BLaER1 treated with 17β-estradiol and CSF1 and Interleukin-3, amounts not matched to agents 10 nM and 100 nM (cell line): Measurements from ENCODE around the gene ITSN1.

Source experiments
- H3K27ac ChIP-seq, 11 experiments: shearing (Covaris generic); formaldehyde crosslinking; 2 replicates each; pipeline ENCODE4 v1.8.1; 2022
- H3K27me3 ChIP-seq, 11 experiments: shearing (Covaris generic); formaldehyde crosslinking; 2 replicates each; pipeline ENCODE4 v1.8.1; 2022
- H3K36me3 ChIP-seq, 11 experiments: shearing (Covaris generic); formaldehyde crosslinking; 2 replicates each; pipeline ENCODE4 v1.8.1; 2022
- H3K4me1 ChIP-seq, 10 experiments: shearing (Covaris generic); formaldehyde crosslinking; 2 replicates each; pipeline ENCODE4 v1.8.1; 2022
- H3K4me2 ChIP-seq, 11 experiments: shearing (Covaris generic); formaldehyde crosslinking; 2 replicates each; pipeline ENCODE4 v1.8.1; 2022
- H3K4me3 ChIP-seq, 10 experiments: shearing (Covaris generic); formaldehyde crosslinking; 2 replicates each; pipeline ENCODE4 v1.8.1; 2022
- H3K9ac ChIP-seq, 11 experiments: shearing (Covaris generic); formaldehyde crosslinking; 2 replicates each; pipeline ENCODE4 v1.8.1; 2022
- H3K9me3 ChIP-seq, 11 experiments: shearing (Covaris generic); formaldehyde crosslinking; replicated peaks in 1 of 11; 2 replicates each; pipeline ENCODE4 v1.8.1; 2022
- H4K20me1 ChIP-seq, 11 experiments: shearing (Covaris generic); formaldehyde crosslinking; 2 replicates each; pipeline ENCODE4 v1.8.1; 2022
- Cebpa-rat ChIP-seq, 11 experiments: shearing (Covaris generic); IDR thresholded peaks; 2 replicates each; pipeline ENCODE4 v1.8.1; 2022

Gene ITSN1

DNA sequence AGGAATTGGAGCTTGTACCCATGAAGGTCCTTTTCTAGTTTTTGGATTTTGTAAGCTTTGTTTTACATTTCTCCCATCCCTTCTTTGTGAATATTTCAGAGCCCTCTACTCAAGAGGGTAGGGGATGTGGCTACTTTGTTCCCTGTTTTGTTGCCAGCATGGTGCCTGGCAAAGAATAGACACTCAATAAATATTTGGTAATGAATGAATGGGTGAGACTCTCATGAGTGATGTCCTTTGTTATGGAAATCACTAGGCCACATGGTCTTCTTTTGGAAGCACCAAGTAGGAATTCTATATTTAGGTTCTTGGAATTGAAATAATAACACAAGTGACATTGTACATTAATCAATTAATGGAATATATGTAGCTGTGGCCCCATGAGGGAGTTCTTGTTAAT is 300.1 kb downstream of the ITSN1 start:
- Histone ChIP-seq H3K36me3 (no peaks in the 10 kb centered on the region), H3K9ac (no peak overlapping the region), H3K4me2 (no peak overlapping the region), H3K27me3 (no peaks in the 10 kb centered on the region), H3K4me1 (peaks cover 18 to 60% (median 45%) of the 10 kb centered on the region in 10 experiments), H4K20me1 (no peaks in the 10 kb centered on the region), H3K4me3 (no peak overlapping the region), H3K9me3 (peaks cover 12 to 25% (median 16%) of the 10 kb centered on the region in 11 experiments; a peak in 19 of 22 replicates), H3K27ac (no peak overlapping the region)
- no peak for TF ChIP-seq Cebpa-rat (IDR thresholded peaks at IDR 0.05)

DNA sequence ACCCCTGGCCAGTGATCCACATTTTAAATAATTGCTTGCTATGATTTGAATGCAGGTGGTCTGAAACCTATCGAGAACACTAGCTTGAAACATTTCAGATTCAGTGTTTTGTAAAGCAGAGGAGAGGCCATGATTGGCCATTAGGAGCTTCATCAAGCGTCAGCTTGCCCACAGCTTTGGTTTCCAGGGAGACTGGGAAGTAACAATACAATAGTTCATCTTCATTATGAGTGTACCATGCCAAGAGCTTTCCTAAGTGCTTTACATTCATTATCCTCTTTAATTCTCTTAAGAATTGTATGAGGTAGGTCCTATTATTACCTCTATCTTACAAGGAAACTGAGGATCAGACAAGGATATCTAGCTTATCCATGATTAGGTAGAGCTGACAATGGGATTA is 301.0 kb downstream of the ITSN1 start:
- H3K9ac ChIP-seq, result no peak overlapping the region
- H3K4me1 ChIP-seq, result peaks cover 23 to 60% (median 45%) of the 10 kb centered on the region in 10 experiments
- TF ChIP-seq Cebpa-rat (IDR thresholded peaks at IDR 0.05), result no peak
- H3K9me3 ChIP-seq, result peaks cover 12 to 25% (median 16%) of the 10 kb centered on the region in 11 experiments; a peak in 19 of 22 replicates
- H3K36me3 ChIP-seq, result no peaks in the 10 kb centered on the region
- H3K4me2 ChIP-seq, result no peak overlapping the region
- no peaks in the 10 kb centered on the region for H3K27me3 ChIP-seq
- H3K27ac ChIP-seq, result no peak overlapping the region
- H3K4me3 ChIP-seq, result no peak overlapping the region
- H4K20me1 ChIP-seq, result no peaks in the 10 kb centered on the region

DNA sequence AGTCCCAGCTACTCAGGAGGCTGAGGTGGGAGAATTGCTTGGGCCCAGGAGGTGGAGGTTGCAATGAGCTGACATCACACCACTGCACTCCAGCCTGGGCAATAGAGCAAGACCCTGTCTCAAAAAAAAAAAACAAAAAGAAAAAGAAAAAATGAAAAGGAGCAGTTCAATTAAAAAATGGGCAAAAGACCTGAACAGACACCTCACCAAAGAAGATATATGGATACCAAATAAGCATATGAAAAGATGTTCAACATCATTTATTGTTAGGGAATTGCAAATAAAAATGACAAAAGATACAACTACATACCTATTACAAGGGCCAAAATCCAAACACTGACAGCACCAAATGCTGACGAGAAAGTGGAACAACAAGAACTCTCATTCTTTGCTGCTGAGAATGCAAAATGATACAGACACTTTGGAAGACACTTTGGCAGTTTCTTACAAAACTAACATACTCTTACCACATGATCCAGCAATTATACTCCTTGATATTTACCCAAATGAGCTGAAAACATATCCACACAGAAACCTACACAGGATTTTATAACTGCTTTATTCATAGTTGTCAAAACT is 302.0 kb downstream of the ITSN1 start:
- Histone ChIP-seq H3K9ac (no peak overlapping the region), H3K27ac (no peak overlapping the region), H3K36me3 (no peaks in the 10 kb centered on the region), H3K4me3 (no peak overlapping the region), H3K4me1 (peaks cover 33 to 60% (median 50%) of the 10 kb centered on the region in 10 experiments), H3K27me3 (no peaks in the 10 kb centered on the region), H4K20me1 (no peaks in the 10 kb centered on the region), H3K4me2 (no peak overlapping the region), H3K9me3 (peaks cover 12 to 25% (median 16%) of the 10 kb centered on the region in 11 experiments; a peak in 19 of 22 replicates)
- TF ChIP-seq Cebpa-rat (IDR thresholded peaks at IDR 0.05), result no peak

DNA sequence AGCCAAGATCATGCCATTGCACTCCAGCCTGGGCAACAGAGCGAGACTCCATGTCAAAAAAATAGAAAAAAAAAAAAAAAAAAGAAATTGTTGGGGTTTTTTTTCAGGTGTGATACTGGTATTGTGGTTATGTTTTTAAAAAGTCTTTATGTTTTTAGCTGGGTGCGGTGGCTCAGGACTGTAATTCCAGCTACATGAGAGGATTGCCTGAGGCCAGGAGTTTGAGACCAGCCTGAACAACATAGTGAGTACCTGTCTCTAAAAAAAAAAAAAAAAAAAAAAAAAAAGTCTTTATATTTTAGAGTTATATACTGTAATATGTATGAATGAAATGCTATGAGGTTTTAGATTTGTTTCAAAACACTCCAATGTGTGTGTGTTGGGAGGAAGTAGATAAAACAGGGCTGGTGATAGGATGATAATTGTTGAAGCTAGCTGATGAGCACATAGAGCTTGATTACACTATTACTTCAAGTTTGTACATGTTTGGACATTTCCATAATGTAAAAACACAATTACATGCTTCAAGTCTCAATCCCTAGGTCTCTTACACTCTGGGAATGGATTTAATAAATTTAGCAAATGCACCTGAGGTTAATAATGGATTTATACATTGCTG is 303.5 kb downstream of the ITSN1 start:
- H3K9me3 ChIP-seq, result peaks cover 12 to 21% (median 16%) of the 10 kb centered on the region in 11 experiments; a peak in 19 of 22 replicates
- peak overlapping the region in 5 of 11 experiments; percentile 77 to 89 (median 83); a peak in 7 of 22 replicates for H3K4me2 ChIP-seq
- peaks cover 45 to 58% (median 53%) of the 10 kb centered on the region in 10 experiments for H3K4me1 ChIP-seq
- H3K27me3 ChIP-seq, result no peaks in the 10 kb centered on the region
- no peak for TF ChIP-seq Cebpa-rat (IDR thresholded peaks at IDR 0.05)
- no peaks in the 10 kb centered on the region for H4K20me1 ChIP-seq
- H3K9ac ChIP-seq, result no peak overlapping the region
- H3K4me3 ChIP-seq, result no peak overlapping the region
- H3K36me3 ChIP-seq, result no peaks in the 10 kb centered on the region
- H3K27ac ChIP-seq, result peak overlapping the region in 4 of 11 experiments; percentile 93 to 99 (median 96); a peak in 3 of 22 replicates

DNA sequence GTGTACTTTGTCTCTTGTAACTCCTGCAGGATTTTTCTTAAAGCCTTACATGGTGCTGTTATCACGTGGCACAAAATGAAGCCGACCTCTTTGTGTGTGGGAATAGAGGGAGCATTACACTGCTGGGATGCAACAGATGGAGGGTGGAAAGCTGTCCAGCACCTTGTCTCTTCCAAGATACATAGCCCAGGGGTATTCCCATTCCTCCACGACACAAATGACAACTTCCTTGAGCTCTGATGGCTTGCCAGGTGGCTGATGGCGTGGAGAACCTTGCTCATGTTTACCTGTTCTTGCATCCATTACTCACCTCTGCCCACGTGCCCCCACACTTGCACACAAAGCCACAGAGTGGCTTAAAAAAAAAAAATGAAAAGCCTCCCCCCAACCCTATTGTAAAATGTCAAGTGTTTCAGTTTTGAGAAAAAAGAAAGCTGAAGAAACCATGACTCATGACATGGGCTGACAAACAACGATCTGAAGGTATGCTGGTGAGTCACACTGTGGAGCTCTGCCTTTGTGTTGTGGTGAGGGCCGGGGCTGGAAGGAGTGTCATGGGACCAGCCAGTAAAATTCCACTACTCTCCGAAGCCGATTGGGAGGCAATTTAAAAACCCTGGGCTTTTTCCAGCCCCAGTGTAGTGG is 305.3 kb downstream of the ITSN1 start:
- Histone ChIP-seq H3K4me3 (peak overlapping the region in 9 of 10 experiments; percentile 3 to 51 (median 13); a peak in 9 of 20 replicates), H3K9me3 (peaks cover 12 to 24% (median 18%) of the 10 kb centered on the region in 11 experiments; a peak in 19 of 22 replicates), H3K9ac (peak overlapping the region; percentile 39 to 86 (median 79)), H3K4me1 (peaks cover 63 to 70% (median 66%) of the 10 kb centered on the region in 10 experiments), H3K36me3 (no peaks in the 10 kb centered on the region), H3K27me3 (no peaks in the 10 kb centered on the region), H4K20me1 (no peaks in the 10 kb centered on the region), H3K4me2 (peak overlapping the region; percentile 73 to 94 (median 83)), H3K27ac (peak overlapping the region; percentile 83 to 99 (median 93))
- no peak for TF ChIP-seq Cebpa-rat (IDR thresholded peaks at IDR 0.05)

DNA sequence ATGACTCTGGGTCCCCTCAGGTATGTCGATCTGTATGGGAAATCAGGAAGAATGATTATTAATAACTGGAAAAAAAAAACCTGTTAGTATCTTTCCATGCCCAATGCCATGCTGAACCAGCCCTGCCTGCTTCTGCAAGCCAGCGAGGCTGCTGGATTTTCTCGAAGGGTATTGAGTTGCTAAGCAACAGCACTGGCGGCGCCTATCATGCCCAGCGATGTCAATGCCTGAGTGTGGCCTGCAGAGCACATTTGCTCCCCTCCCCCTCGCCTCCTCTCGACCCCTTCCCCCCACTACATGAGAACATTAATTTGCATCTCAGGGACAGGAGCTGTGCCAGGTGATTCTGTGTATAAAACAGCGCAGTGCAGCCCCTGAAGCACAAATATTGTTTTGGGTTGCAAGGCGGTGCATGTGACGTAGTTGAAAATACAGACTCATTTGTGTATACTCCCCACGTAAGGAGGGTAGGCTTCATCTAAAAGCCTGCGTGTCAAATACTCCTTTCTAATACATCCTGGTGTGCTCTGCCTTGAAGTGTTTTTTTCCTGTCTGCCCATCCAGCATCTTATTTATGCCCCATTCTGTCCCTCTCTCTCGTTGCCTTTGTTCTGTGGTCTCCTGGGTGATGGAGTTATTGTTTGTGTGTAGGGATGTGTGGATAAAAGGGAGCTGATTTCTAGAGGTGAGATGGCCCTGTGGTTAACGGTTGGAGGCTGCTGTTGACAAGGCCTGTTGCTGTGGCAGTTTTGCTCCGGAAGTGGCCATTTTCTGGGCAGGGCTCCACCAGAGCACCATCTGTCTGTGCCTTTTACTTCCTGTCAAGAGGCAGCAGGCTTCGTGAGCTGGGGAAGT is 306.0 kb downstream of the ITSN1 start:
- Histone ChIP-seq H3K27ac (peak overlapping the region; percentile 83 to 99 (median 93)), H4K20me1 (no peaks in the 10 kb centered on the region), H3K9ac (peak overlapping the region; percentile 39 to 86 (median 79)), H3K4me2 (peak overlapping the region; percentile 73 to 94 (median 83)), H3K4me1 (peaks cover 63 to 71% (median 67%) of the 10 kb centered on the region in 10 experiments), H3K4me3 (peak overlapping the region in 9 of 10 experiments; percentile 3 to 51 (median 13); a peak in 8 of 20 replicates), H3K27me3 (no peaks in the 10 kb centered on the region), H3K36me3 (no peaks in the 10 kb centered on the region), H3K9me3 (peaks cover 12 to 29% (median 22%) of the 10 kb centered on the region in 11 experiments; a peak in 19 of 22 replicates)
- no peak for TF ChIP-seq Cebpa-rat (IDR thresholded peaks at IDR 0.05)

DNA sequence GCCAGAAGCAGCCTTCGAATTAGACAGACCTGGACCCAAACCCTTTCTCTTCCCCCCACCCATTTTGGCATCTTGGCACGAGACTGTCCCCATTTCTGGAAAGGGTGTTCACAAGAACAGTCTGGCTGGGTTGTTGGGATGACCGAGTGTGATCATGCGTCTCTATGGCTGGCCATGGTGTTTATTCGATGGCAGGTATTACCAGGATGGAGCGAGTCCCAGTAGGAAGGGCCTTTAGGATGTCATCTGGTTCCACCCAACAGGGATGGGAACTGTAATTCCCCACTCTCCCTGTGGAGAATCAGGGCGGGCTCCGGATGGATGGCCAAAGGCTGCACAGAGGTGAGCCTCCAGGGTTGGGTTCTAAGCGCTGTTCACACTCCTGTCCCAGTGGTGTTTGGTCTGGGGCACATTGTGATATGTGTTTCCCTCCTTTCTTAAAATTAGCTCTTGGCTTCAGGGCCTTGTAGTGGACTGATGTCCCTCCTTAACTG is 306.7 kb downstream of the ITSN1 start:
- peak overlapping the region in 2 of 10 experiments; percentile 10 to 20; a peak in 2 of 20 replicates for H3K4me3 ChIP-seq
- H3K9me3 ChIP-seq, result peaks cover 8 to 25% (median 20%) of the 10 kb centered on the region in 11 experiments; a peak in 19 of 22 replicates
- H3K27me3 ChIP-seq, result no peaks in the 10 kb centered on the region
- no peaks in the 10 kb centered on the region for H4K20me1 ChIP-seq
- TF ChIP-seq Cebpa-rat (IDR thresholded peaks at IDR 0.05), result no peak
- peak overlapping the region in 10 of 11 experiments; percentile 55 to 86 (median 80); a peak in 20 of 22 replicates for H3K9ac ChIP-seq
- H3K36me3 ChIP-seq, result no peaks in the 10 kb centered on the region
- peak overlapping the region; percentile 73 to 94 (median 83) for H3K4me2 ChIP-seq
- peak overlapping the region; percentile 83 to 99 (median 93) for H3K27ac ChIP-seq
- peaks cover 63 to 71% (median 67%) of the 10 kb centered on the region in 10 experiments for H3K4me1 ChIP-seq
